Gastrocnemius medialis (tissue), 4 donors: ENCODE measurements around the gene CLEC18C.
"Not testable (repeated sequence)": the region's sequence is repeated elsewhere in the genome, so short reads cannot be mapped to it uniquely, and the experiment has no call there.

ENCODE experiments used
- CTCF ChIP-seq, 5 experiments: fragments of 450-650 bp in 3 of 5; fragments of 200-600 bp in 2 of 5; sonication (generic) in 2 of 5; IDR thresholded peaks in 4 of 5; conservative IDR thresholded peaks in 1 of 5; 1 replicate in 4 of 5; 2 replicates in 1 of 5; pipeline ENCODE4 v1.5.1; 2016 to 2019; ENCODE audit warnings: antibody characterized with exemption in 5 of 5, mild to moderate bottlenecking in 3 of 5, moderate library complexity in 3 of 5
- POLR2A ChIP-seq, 2 donors: fragments of 450-650 bp; IDR thresholded peaks; one replicate each; pipeline ENCODE4 v1.6.1; 2017; ENCODE audit warnings: antibody characterized with exemption in 2 of 2, mild to moderate bottlenecking in 2 of 2, moderate library complexity in 2 of 2

GRCh38 chr16:70223971-70224513, 50.5 kb downstream of the CLEC18C start:
- TF ChIP-seq POLR2A (IDR thresholded peaks at IDR 0.05); CTCF (IDR thresholded peaks at IDR 0.05 in 4 of 5, conservative IDR thresholded peaks at IDR 0.05 in 1 of 5): not testable (repeated sequence)
